ENCODE data around the gene FAM180A. TPM values are rescaled to one million over a fixed set of nuclear protein-coding genes. Genes with fewer than 3 reads are reported as not detected.

FAM180A gene
- total and polyA plus RNA-seq, 9 of the 15 experiments (the other 6 are each of a cell fraction or from before 2014, with no cell fraction given): not detected

- ChIA-PET CTCF (ENCODE audit: low intra/inter-chr PET ratio) (no interaction called here), POLR2A (interaction anchor here (1.3 kb wide), 1 partner anchor 20 kb away, joined by 3 read pairs; no protein-coding TSS in a partner anchor)
- Histone ChIP-seq H3K9me3 (replicated peaks; ENCODE audit: control insufficient read depth, insufficient read depth, low read depth, low read length) (no peaks in the 10 kb centered on the region), H3K27me3 (ENCODE audit: control insufficient read depth in 2 of 2, insufficient read depth in 2 of 2, low read length in 2 of 2) (peaks cover 35 to 55% of the 10 kb centered on the region in 2 experiments), H4K20me1 (replicated peaks; ENCODE audit: control insufficient read depth, insufficient read depth, low read length) (no peaks in the 10 kb centered on the region), H3K9ac (ENCODE audit: insufficient read depth in 1 of 2, low read depth in 2 of 2, low read length in 2 of 2) (no peak overlapping the region), H3K79me2 (ENCODE audit: control insufficient read depth, insufficient read depth, low read length) (no peaks in the 10 kb centered on the region), H3K9me1 (ENCODE audit: control insufficient read depth, insufficient read depth, low read length) (no peaks in the 10 kb centered on the region), H2AFZ (ENCODE audit: low read depth, low read length) (0 out of 2 replicates have a peak overlapping the region, but pooled peaks have one; percentile 11), H3K36me3 (ENCODE audit: control insufficient read depth, insufficient read depth, low read length) (no peaks in the 10 kb centered on the region), H3K27ac (ENCODE audit: extremely low read depth, low read depth, low read length) (no peak overlapping the region), H3K4me2 (ENCODE audit: insufficient read depth, low read length) (no peak overlapping the region), H3K4me3 (no peak overlapping the region), H3K4me1 (replicated peaks in 1 of 2; ENCODE audit: control insufficient read depth in 2 of 2, insufficient read depth in 2 of 2, low read length in 2 of 2) (no peaks in the 10 kb centered on the region)
- FAIRE-seq (peak; percentile 49), ATAC-seq (peak; percentile 76), DNase-seq (ENCODE audit: extremely low read depth in 1 of 4, low spot score in 3 of 4) (peak in 2 of 4 experiments; percentile 38 to 61)
- in situ Hi-C loops (cut with MboI): no loop called here
- whole genome bisulfite sequencing (ENCODE audit: insufficient coverage, low coverage, missing lambda C conversion rate): 17% methylated on average over 9 of the region's 9 CpGs
- no TSS peak for BruUV-seq (replicated peaks)
- intact Hi-C loops (cut with micrococcal nuclease): no loop called here
- peak; percentile 39; the same call in 1 of the 2 replicates for TF ChIP-seq MAFK (IDR thresholded peaks at IDR 0.05; ENCODE audit: low read length)
- peak; percentile 63 for TF ChIP-seq ZNF316 (IDR thresholded peaks at IDR 0.05)
- no peak for TF ChIP-seq ASH1L (IDR thresholded peaks at IDR 0.05; ENCODE audit: borderline replicate concordance, low read depth, partially characterized antibody)
- no peak for TF ChIP-seq ZFP1 (CRISPR knock-in tag; IDR thresholded peaks at IDR 0.05)
- no peak for TF ChIP-seq YBX1 (IDR thresholded peaks at IDR 0.05)
- no peak for TF ChIP-seq ZFPM2 (CRISPR knock-in tag; IDR thresholded peaks at IDR 0.05)
- TF ChIP-seq PKNOX1 (IDR thresholded peaks at IDR 0.05): peak; percentile 89
- TF ChIP-seq, protein P1, sequence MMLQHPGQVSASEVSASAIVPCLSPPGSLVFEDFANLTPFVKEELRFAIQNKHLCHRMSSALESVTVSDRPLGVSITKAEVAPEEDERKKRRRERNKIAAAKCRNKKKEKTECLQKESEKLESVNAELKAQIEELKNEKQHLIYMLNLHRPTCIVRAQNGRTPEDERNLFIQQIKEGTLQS (IDR thresholded peaks at IDR 0.05): peak; percentile 42; the same call in 1 of the 2 replicates
- TF ChIP-seq, protein P1 (CRISPR knock-in tag; conservative IDR thresholded peaks at IDR 0.05): no peak
- no peak for TF ChIP-seq RFX7 (CRISPR knock-in tag; IDR thresholded peaks at IDR 0.05)
- no peak for TF ChIP-seq ZBTB17 (CRISPR knock-in tag; IDR thresholded peaks at IDR 0.05)
- TF ChIP-seq ZNF639 (CRISPR knock-in tag; conservative IDR thresholded peaks at IDR 0.05 in 1 of 2, IDR thresholded peaks at IDR 0.05 in 1 of 2): no peak
- no peak for TF ChIP-seq ZZZ3 (IDR thresholded peaks at IDR 0.05)
- no peak for TF ChIP-seq HNRNPUL1 (IDR thresholded peaks at IDR 0.05; ENCODE audit: low read length)
- no peak for TF ChIP-seq ZNF444 (CRISPR knock-in tag; IDR thresholded peaks at IDR 0.05)
- TF ChIP-seq, protein P2, sequence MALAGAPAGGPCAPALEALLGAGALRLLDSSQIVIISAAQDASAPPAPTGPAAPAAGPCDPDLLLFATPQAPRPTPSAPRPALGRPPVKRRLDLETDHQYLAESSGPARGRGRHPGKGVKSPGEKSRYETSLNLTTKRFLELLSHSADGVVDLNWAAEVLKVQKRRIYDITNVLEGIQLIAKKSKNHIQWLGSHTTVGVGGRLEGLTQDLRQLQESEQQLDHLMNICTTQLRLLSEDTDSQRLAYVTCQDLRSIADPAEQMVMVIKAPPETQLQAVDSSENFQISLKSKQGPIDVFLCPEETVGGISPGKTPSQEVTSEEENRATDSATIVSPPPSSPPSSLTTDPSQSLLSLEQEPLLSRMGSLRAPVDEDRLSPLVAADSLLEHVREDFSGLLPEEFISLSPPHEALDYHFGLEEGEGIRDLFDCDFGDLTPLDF (CRISPR knock-in tag; IDR thresholded peaks at IDR 0.05): no peak
- no peak for TF ChIP-seq SAFB (IDR thresholded peaks at IDR 0.05; ENCODE audit: borderline replicate concordance, low read depth, low read length)
Observed at GRCh38 chr7:135745703-135746312, 2.8 kb downstream of the FAM180A start.

Data from K562 (cell line).